Amniotic epithelial cell (primary cell): ENCODE results near the gene THRB.

Experiments used
- DNase-seq: peaks from one replicate; pipeline ENCODE4 v3.0.0-alpha.2; 2010; ENCODE audit warnings: low read depth

The THRB gene

DNA sequence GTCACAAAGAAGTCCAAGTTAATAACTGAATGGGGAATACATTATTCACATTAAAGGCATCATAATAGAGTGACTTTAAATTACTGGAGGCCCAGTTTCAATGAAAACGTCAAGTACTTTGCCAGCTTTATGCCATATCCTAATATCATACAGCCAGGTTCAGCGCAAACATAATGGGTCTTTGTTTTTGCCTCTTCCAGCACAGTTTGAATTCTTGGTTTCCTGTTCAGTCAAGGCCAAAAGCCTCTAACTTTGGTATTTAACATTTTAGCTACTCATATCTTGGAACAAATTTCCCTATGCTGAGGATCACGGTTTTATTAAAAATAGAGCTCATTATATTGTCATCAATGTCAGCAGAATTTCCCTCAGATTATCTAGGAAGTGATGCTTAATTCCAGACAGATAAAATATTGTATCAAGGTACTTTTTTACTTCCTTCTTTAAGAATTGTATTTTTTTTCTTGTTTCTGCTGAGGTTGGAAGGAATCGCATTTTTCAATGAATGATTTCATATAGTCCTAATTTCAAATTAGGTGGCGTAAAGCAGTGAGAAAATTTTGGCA, 269.2 kb downstream of the THRB start:
- no peak for DNase-seq

DNA sequence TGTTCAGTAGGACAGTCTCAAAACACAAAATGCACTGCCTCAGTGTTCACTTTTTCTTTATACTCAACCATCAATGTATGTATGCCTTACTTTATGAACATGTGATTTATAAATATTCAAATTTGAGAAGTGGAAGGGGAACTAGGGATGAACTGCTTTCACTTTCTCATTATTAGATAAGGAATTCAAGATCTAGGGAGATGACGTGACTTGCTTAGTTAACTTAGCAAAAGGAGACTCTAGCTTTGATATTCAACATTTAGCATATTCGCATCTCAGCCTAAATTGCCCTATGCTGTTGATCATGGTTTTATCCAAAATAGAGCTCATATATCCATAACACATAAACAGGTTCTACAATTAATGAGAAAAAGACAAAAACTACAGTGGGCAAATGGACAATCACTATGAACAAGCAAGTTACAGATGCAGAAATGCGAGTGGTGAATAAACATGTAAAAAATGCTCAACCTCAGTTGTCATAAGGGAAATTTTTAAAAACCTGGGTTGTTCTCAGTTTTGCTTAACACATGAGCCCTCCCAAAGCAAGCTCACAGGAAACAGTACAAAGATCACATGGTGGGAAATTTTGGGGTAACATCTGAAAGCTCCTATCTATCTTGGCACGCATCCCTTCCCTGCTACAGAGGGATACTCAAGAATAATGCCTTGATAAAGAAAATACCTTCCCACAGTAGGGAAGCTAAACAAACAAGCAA, 269.8 kb downstream of the THRB start:
- DNase-seq = no peak

DNA sequence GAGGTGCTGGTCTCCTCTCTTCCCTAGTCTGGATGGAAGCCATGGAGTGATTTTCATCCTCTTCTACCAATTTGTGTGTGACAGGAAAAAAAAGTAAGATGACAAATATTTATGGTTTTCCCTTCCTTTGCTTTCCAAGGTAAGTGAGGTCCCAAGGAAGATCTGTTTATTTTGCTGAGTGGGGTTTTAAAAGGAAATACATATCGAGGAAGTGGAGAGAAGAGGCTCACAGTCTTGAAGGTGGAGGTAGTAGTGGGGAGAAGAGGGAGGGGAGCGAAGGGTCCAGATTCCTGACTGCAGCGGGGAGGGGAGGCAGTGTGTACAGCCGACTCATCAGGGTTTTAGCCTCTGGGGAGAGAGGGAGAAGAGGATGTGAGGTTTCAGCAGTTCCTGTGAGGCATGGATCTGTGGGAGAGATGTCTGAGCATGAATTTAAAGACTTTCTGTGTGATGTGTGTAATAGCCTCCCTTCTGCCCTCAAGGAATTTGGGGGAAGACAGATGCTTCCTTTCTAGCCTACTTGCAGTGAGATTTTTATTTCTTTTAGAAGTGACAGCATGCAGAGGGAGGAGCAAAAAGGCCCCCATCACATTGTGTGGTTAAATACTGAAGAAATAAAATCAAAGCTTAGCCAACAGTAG, 272.4 kb downstream of the THRB start:
- DNase-seq = no peak

DNA sequence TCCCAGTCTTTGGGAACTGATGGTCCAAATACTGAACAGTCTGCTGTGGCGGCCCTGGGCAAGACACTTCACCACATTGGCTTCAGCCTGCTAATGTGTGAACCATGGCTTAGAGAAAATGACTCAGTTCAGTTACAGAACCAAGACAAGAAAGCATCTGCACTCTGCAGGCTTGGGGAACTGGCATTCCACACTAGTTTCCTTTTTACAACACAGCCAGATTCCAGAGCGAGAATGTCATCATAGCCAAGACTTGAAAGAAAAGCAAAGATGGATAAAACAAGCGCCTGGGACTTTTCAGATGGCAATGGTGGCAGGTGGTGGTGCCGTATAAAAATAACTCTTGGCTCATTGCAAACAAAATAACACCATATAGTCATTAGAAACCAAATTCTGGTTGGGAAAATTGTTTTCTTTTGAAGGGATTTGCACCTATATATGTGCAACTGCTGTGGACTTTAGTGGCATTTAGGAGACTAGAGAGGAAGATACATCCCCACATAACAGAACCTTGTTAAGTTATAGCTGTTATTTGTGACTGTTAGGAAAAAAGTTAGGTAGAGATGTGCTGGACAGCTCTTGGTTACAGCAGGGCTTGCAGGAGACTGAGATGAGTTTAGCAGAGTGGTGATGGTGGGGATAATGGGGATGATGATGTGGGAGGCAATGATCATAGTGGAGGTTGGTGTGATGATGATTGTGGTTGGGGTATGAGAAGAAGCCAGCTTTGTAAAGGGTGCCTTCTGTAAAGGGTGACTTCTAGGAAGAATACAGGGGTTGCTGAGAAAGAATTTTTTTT, 273.6 kb downstream of the THRB start:
- DNase-seq = peak; percentile 92

DNA sequence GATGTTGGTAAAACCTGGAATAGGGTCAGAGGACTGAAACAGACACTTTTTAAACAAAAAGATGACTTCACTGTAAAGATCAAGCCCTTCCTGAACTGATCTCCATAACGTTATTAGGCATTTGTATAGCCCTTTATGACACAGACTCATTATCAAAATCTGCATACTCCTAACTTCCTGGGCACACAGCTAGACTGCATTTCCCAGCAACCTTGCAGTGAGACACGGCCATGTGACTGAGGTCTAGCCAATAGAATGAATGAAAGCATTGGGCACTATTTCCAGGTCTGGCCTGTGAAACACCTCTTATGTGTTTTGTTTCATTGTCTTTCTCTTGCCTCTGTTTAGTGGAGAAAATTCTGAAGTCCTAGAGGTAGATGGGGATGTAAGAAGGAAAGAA, 279.1 kb downstream of the THRB start:
- DNase-seq = no peak

DNA sequence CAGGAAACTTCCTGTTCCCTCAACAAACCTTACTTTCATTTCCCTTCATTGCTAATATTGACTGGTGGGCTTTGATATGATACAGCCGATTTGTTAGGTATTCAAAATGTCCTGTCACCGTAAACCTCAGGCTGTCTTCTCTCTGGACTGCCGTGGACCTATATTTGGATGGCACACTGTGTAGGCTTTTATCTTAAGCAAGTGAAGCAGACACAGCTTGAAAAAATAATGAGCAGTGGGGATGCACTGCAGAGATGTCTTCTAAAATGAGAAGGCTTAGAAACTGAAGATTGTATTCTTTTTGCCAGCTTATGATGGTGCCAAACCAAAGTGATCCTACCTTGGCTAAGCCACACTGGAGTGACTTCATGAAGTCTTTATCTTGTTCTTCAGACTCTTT, 283.3 kb downstream of the THRB start:
- DNase-seq = no peak

DNA sequence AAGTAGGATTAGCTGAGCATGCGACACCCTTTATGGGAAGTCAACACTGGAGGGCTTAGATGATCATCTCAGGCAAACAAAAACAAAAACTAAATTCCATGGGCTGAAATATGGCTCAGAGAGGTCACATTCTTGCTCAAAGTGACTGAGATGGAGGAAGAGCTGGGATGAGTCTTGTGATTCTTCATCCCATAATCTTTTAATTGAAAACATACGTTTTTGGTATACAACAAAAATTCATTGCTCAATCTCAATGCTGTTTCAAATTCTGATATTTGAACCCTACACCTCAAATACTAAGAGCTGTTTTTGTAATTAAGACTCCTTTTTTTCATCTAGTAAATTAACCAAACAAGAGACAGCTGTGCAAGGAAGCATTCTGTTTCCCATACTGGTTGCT, 292.6 kb downstream of the THRB start:
- no peak for DNase-seq

DNA sequence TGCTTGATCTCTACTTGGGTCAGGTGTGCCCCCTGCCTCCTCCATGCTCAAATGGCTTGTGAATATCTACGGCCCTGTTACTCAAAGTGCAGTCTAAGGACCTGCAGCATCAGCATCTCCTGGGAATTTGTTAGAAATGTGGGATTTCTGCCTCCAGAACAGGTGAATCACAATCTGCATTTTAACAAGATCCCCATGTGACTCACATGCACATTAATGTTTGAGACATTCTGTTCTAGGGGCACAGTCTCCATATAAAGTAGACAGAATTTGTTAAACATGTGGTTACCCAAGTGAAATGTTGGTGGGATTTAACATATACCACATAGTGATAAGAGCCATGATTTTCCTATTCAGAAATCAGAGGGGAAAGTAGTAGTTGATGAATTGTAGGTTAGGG, 293.3 kb downstream of the THRB start:
- peak; percentile 69 for DNase-seq

GRCh38 chr3:24199775-24200247, 294.8 kb downstream of the THRB start:
- peak; percentile 79 for DNase-seq

- peak; percentile 50 for DNase-seq
These were observed 295.4 kb downstream of the THRB start for GRCh38 chr3:24199300-24199699.

DNA sequence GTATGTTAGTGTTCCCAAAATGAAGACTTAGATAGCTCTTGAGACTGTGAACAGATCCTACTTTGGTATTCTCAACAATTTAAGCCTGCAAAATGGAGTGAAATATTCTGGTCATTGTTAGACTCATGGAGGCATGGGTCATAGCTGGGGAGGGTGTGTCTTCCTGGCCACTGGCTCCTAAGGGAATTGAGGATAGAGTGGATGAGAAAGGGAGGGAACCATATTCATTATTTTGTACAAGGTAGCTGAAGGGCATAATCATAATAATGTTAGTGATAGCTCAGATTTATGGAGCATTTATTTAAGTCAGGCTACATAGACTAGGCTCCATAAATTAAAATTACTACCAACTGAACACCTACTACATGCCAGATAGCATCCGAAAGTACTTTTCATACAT, 295.9 kb downstream of the THRB start:
- DNase-seq = no peak

GRCh38 chr3:24197809-24198208, 296.8 kb downstream of the THRB start:
- no peak for DNase-seq

GRCh38 chr3:24196526-24196925, 298.1 kb downstream of the THRB start:
- no peak for DNase-seq

- no peak for DNase-seq
These were observed 299.0 kb downstream of the THRB start for GRCh38 chr3:24195504-24196230.

DNA sequence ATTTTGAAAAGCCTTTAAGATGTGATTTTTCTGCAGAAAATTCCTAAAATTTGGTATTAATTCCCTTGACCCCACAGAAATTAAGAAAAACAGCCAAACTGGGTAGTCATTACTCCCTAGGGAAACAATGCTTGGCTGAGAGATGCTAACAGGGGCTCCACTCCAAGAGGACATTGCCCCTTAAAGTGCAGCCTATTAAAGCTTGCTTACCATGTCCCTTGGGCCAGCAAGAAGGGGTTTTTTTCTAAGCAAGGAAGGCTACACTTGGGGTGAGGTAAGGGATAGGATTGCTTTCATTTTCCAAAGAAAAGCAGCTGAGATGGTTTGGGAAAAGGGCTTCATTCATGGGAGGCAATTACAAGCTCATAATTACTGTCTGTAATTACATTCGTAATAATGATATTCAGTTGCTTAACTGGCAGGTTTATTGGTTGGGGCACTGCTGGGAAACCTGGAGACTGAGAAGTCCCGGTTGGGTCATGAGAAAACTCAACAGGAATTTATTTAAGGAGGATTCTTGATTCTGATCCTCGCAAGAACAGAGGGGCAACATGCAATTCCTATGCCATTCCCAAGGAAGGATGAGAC, 302.1 kb downstream of the THRB start:
- no peak for DNase-seq

GRCh38 chr3:24191801-24192403, 302.7 kb downstream of the THRB start:
- DNase-seq = no peak

DNA sequence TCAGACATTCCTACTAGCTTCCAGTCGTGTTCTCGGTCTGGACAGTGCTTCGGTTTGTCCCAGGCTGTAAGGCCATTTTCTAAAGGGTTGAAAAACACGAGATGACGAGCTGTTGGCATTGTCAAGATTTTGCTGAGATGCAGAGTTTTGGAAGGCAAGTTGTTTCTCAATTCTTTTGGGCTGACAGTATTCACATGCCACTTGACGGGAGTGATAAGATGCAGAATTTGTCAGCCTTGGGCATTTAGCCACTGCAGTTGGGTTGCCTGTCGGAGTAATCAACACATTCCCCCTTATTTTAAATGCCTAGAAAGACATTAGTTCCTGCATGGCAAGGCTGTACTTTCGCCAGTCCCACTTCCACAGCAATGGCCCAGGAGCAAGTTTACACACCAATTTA, 304.4 kb downstream of the THRB start:
- no peak for DNase-seq

DNA sequence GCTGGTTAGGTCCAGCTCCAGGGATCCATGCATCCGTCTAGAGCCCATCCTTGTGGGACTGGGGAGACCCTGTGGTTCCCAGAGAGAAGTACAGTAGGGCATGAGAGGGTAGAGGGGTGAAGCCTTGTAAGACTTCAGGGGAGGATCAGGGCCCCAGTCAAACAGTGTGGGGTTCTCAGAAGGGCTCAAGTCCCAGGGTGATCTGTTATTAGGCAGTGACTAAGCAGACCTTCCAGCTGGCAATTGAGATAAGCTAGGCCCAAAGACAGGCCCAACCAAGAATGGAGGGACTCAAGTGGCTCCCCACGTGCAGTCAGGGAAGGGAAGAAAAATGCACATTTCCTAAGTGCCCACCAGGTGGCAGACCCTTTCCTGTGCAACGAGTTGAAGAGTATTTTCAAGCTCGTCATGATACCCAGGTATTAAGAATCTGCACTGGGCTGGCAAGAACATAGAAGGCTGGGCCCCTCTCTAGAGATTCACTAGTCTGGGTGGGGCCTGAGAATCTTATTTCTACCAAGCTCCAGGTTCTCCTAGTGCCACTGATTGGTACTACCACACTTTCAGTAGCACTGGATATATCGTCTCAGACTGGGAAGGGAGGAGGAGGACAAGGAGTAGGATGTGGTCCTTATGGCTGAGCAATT, 308.8 kb downstream of the THRB start:
- DNase-seq = peak; percentile 67

DNA sequence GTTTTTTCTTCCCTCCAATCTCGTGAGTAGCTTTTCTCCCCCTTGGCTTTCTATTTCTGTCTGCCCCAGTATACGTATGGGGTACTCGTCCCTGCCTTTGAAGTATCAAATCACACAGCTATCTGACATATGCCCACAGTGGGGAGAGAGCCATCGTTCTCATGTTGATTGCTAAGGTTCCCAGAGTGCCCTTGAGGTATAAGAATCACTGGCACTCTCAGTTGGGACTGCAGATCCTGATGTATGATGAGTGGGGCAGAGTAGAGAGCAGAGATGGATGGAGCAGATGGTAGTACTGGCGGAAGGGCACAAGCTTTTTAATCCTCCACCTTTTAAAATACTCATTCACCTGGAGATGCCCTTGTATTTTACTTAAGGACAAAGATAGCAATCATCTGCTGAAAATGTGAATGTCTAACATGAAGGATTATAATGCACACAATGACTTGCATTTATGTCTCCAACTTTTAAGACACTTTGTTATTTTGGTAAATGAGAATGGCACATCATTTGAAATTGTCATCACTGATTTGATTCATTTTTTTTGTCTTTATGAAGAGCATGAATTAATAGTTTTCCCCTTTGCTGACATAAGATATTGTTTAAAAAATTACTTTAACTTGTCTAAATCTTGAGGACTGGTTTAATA, 310.0 kb downstream of the THRB start:
- no peak for DNase-seq

DNA sequence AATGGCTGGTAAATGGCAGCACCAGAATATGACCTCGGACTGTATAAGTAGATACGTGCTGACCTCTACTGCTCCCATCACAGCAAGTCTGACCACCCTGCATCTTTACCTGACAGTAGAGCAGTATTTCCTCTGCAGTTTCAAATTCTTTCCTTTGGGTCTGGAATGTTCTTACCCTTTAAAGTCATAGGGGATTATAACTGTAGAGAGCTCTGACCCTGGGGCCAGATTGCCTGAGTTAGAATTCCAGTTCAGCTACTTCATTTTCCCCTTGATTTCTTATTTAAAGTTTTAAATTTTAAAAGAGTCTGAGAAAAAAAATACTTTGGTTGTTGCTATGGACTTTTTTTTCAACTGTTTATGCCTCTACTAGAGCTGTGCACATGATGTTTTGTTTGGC, 311.9 kb downstream of the THRB start:
- DNase-seq = no peak
